ENCODE results near the gene UEVLD. TPM values are rescaled to one million over a fixed set of nuclear protein-coding genes. Genes with fewer than 3 reads are reported as not detected.

UEVLD gene
- total and polyA plus RNA-seq, 8 donors = 4.9 to 40.6 (median 14.6) TPM

- TF ChIP-seq, protein P1, sequence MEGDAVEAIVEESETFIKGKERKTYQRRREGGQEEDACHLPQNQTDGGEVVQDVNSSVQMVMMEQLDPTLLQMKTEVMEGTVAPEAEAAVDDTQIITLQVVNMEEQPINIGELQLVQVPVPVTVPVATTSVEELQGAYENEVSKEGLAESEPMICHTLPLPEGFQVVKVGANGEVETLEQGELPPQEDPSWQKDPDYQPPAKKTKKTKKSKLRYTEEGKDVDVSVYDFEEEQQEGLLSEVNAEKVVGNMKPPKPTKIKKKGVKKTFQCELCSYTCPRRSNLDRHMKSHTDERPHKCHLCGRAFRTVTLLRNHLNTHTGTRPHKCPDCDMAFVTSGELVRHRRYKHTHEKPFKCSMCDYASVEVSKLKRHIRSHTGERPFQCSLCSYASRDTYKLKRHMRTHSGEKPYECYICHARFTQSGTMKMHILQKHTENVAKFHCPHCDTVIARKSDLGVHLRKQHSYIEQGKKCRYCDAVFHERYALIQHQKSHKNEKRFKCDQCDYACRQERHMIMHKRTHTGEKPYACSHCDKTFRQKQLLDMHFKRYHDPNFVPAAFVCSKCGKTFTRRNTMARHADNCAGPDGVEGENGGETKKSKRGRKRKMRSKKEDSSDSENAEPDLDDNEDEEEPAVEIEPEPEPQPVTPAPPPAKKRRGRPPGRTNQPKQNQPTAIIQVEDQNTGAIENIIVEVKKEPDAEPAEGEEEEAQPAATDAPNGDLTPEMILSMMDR (IDR thresholded peaks at IDR 0.05) = no peak
- 38 to 57% (median 49%) methylated on average over 1 of the region's 1 CpG for whole genome bisulfite sequencing, 5 donors
- peaks cover 0 to 74% (median 67%) of the 10 kb centered on the region in 4 donors for H3K36me3 ChIP-seq
These were observed 52.3 kb downstream of the UEVLD start for GRCh38 chr11:18536209-18536608.

DNA sequence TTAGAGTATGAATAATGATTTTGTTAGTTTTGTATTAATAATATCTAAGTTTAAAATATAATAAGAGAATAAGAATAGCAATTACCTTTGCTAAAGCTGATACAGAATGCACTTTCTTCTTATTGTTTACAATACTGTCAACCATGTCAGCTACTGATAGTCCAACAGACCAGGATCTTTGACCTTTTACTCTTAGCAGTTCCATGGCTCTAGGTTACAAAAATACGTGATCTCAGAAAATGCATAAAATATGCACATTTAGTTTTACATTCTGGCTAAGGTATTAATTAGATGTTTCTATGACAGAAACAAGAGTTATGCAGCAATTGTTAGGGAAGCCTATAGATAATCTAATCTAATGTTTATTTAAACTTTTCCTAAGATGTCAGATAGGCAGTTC is 54.3 kb downstream of the UEVLD start:
- Histone ChIP-seq H3K27me3 (no peaks in the 10 kb centered on the region), H3K4me3 (no peak overlapping the region), H3K36me3 (peaks cover 0 to 71% (median 64%) of the 10 kb centered on the region in 4 donors), H3K4me1 (no peaks in the 10 kb centered on the region), H3K27ac (no peak overlapping the region), H3K9me3 (no peaks in the 10 kb centered on the region)
- WGBS, 5 donors = 62 to 83% (median 69%) methylated on average over 1 of the region's 1 CpG
- DNase-seq = no peak
- TF ChIP-seq POLR2A (IDR thresholded peaks at IDR 0.05) (no peak), EP300 (IDR thresholded peaks at IDR 0.05) (no peak), POLR2AphosphoS5 (IDR thresholded peaks at IDR 0.05) (no peak)
- TF ChIP-seq, protein P1 (IDR thresholded peaks at IDR 0.05) = no peak
- intact Hi-C loops (cut with DNase I; ENCODE audit: low total_unique reads) = no loop called here

More at GRCh38 chr11:18536209-18536608, 52.3 kb downstream of the UEVLD start:
- no peak for DNase-seq
- no peak overlapping the region for H3K27ac ChIP-seq
- no peaks in the 10 kb centered on the region for H3K4me1 ChIP-seq
- H3K27me3 ChIP-seq = no peaks in the 10 kb centered on the region
- intact Hi-C loops (cut with DNase I; ENCODE audit: low total_unique reads) = no loop called here
- H3K9me3 ChIP-seq = no peaks in the 10 kb centered on the region
- no peak overlapping the region for H3K4me3 ChIP-seq

GRCh38 chr11:18533365-18533764 is 55.2 kb downstream of the UEVLD start:
- Histone ChIP-seq H3K4me3 (no peak overlapping the region), H3K27ac (no peak overlapping the region), H3K4me1 (no peaks in the 10 kb centered on the region), H3K36me3 (peaks cover 0 to 65% (median 59%) of the 10 kb centered on the region in 4 donors), H3K27me3 (no peaks in the 10 kb centered on the region), H3K9me3 (no peaks in the 10 kb centered on the region)
- WGBS, 5 donors = 84 to 92% (median 90%) methylated on average over 3 of the region's 3 CpGs
- no peak for DNase-seq
- TF ChIP-seq, protein P1 (IDR thresholded peaks at IDR 0.05) = no peak
- TF ChIP-seq EP300 (IDR thresholded peaks at IDR 0.05) = no peak
- no peak for TF ChIP-seq POLR2A (IDR thresholded peaks at IDR 0.05)
- TF ChIP-seq POLR2AphosphoS5 (IDR thresholded peaks at IDR 0.05) = no peak
- intact Hi-C loops (cut with DNase I; ENCODE audit: low total_unique reads) = no loop called here

GRCh38 chr11:18527512-18527911 is 61.0 kb downstream of the UEVLD start:
- H3K27me3 ChIP-seq = no peaks in the 10 kb centered on the region
- H3K36me3 ChIP-seq = peaks cover 0 to 19% (median 16%) of the 10 kb centered on the region in 4 donors
- intact Hi-C loops (cut with DNase I; ENCODE audit: low total_unique reads) = no loop called here
- H3K4me3 ChIP-seq = peak overlapping the region; percentile 73 to 98 (median 86)
- H3K4me1 ChIP-seq = peaks cover 18 to 45% (median 38%) of the 10 kb centered on the region in 4 donors
- WGBS, 5 donors = 20 to 36% (median 28%) methylated on average over 5 of the region's 5 CpGs
- no peaks in the 10 kb centered on the region for H3K9me3 ChIP-seq
- TF ChIP-seq, protein P1 (IDR thresholded peaks at IDR 0.05) = no peak
- TF ChIP-seq POLR2AphosphoS5 (IDR thresholded peaks at IDR 0.05) (no peak), EP300 (IDR thresholded peaks at IDR 0.05) (no peak), POLR2A (IDR thresholded peaks at IDR 0.05) (no peak)
- H3K27ac ChIP-seq = peak overlapping the region; percentile 41 to 97 (median 96)
- peak in 1 of 2 donors; percentile 41 for DNase-seq
